BJ (cell line): ENCODE results near the gene REXO2. TPM values are rescaled to one million over a fixed set of nuclear protein-coding genes. Genes with fewer than 3 reads are reported as not detected.

Experiments used
- CTCF ChIA-PET: fragments of 350-600 bp; formaldehyde crosslinking; extraction: SDS; loops from one replicate; lab custom pipeline; 2021; ENCODE audit warnings: antibody characterized with exemption, inconsistent platforms; lab: Yijun Ruan, JAX
- POLR2A ChIA-PET: fragments of 300-600 bp; sonication (Branson Sonifier 250); formaldehyde crosslinking; extraction: SDS; loops from one replicate; lab custom pipeline; 2021; ENCODE audit warnings: antibody characterized with exemption; lab: Charles Lee
- DNase-seq: peaks from one replicate; pipeline ENCODE4 v3.0.0-alpha.2; 2011; ENCODE audit warnings: low read depth
- H3K27me3 ChIP-seq: 2 replicates; pipeline ENCODE4 v1.6.0; 2011; ENCODE audit warnings: low read length; ENCODE audit not compliant: control insufficient read depth, insufficient read depth
- H3K36me3 ChIP-seq: 2 replicates; pipeline ENCODE4 v1.5.1; 2011; ENCODE audit warnings: low read length; ENCODE audit not compliant: control insufficient read depth, insufficient read depth
- H3K4me3 ChIP-seq: 2 replicates; pipeline ENCODE4 v1.5.1; 2011; ENCODE audit warnings: low read depth, mild to moderate bottlenecking, control low read depth, low read length
- polyA plus RNA-seq: library from polyadenylated mRNA; depleted of rRNA; stranded (reverse); fragments of >200 nt; gene quantifications from 2 replicates; pipeline ENCODE4 v1.2.3, GENCODE V29; 2011
- TF ChIP-seq, protein P1 (sequence below): IDR thresholded peaks from 2 replicates; pipeline ENCODE4 v1.5.1; 2011; ENCODE audit warnings: low read depth, mild to moderate bottlenecking, control low read depth, inconsistent platforms, low read length, moderate library complexity; ENCODE audit not compliant: insufficient read depth

REXO2 gene
- polyA plus RNA-seq, 1 experiment = 266 TPM

DNA sequence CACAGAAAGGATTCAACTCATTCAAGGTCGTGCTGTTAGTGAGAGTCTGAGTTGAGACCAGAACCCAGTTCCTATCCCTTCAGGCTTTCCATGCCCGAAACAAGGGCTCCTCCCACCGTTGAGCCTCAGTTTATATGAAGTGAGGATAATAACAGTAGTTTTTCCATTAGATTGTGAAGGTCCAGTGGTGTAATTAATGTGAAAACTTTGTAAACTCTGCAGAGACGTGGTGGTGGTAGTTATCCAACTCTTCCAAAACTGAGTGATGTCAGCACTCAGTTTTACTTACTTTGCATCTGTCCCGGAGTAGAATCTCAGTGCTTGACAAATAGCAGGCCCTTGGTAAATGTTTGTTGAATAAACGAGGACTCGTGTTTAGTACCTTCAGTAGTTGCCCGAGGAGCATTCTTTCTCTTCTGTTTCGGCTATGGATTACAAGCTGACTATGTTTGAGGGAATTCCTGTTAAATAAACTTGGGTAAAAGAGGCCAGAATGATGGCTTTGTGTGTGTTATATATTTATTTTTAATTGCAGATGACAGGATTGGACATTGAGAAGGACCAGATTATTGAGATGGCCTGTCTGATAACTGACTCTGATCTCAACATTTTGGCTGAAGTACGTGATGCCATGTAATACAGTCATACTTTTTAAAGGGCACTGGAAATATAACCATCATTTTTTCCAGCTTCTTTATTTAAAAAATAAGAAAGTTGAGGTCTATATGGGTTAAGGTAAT, 1.0 kb downstream of the REXO2 start:
- POLR2A ChIA-PET = no interaction called here
- H3K4me3 ChIP-seq = peak overlapping the region; percentile 99
- CTCF ChIA-PET = interaction anchor here (0.6 kb wide), 1 partner anchor 35 kb away, joined by 3 read pairs; no protein-coding TSS in a partner anchor
- H3K36me3 ChIP-seq = no peaks in the 10 kb centered on the region
- no peaks in the 10 kb centered on the region for H3K27me3 ChIP-seq
- TF ChIP-seq, protein P1, sequence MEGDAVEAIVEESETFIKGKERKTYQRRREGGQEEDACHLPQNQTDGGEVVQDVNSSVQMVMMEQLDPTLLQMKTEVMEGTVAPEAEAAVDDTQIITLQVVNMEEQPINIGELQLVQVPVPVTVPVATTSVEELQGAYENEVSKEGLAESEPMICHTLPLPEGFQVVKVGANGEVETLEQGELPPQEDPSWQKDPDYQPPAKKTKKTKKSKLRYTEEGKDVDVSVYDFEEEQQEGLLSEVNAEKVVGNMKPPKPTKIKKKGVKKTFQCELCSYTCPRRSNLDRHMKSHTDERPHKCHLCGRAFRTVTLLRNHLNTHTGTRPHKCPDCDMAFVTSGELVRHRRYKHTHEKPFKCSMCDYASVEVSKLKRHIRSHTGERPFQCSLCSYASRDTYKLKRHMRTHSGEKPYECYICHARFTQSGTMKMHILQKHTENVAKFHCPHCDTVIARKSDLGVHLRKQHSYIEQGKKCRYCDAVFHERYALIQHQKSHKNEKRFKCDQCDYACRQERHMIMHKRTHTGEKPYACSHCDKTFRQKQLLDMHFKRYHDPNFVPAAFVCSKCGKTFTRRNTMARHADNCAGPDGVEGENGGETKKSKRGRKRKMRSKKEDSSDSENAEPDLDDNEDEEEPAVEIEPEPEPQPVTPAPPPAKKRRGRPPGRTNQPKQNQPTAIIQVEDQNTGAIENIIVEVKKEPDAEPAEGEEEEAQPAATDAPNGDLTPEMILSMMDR = no peak
- no peak for DNase-seq

DNA sequence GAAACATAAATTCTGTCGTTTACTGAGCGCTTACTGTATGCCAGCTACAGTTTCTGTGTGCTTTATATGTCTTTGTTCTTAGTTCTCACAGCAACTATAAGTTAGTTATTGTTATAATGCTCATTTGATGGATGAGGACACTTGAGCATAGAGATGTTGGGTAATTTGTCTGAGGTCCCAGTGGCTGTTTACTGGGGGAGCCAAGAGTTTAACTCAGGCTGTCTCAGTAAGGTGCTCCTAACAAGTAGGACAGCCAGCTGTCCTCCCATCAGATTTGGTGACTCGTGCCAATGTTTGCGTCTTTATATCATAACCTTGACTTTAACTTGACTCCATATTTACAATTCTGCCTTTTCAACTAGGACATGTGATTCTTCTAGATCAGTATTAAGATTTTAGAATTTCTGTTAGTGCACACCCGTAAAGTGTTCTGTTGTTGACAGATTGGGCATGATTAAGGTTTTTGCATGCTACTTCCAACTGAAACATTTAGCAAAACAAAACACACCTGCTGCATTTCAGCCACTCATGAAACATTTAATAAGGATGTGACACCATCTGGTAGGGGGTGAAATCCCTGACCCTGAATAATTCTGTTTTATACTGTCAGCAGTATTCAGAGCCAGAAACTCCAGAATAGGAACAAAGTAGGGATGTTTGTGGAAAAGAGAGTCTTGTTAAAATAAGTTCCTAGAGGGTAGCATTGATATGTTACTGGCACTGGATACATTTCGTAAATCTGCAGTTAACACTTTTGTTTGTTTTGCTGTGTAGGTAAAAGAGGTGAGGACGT, 1.9 kb downstream of the REXO2 start:
- H3K4me3 ChIP-seq = peak overlapping the region; percentile 99
- no peak for DNase-seq
- TF ChIP-seq, protein P1 = no peak
- H3K36me3 ChIP-seq = no peaks in the 10 kb centered on the region
- H3K27me3 ChIP-seq = no peaks in the 10 kb centered on the region
- ChIA-PET POLR2A (no interaction called here), CTCF (no interaction called here)

DNA sequence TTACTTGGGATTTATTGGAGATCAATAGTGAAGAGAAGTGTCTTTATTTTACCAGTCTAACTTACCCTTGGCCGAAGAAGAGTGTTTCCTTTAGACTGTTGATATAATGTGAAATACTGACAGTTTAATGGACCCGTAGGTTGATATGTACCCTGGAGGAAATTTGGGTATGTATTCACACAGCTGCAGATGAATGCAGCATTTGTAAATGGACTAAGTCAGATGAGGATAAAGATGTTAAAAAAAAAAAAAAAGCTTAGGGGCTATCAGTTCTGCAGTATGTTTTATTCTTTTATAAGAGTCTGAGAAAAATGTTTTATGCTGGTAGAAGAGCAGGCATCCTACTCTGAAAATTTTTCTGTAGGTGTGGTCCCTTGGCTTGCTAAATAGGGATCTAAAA, 2.7 kb downstream of the REXO2 start:
- TF ChIP-seq, protein P1 = no peak
- Histone ChIP-seq H3K27me3 (no peaks in the 10 kb centered on the region), H3K4me3 (no peak overlapping the region), H3K36me3 (peaks cover 2% of the 10 kb centered on the region; the same call in 1 of the 2 replicates)
- ChIA-PET POLR2A (no interaction called here), CTCF (interaction anchor here (0.5 to 1.7 kb wide), 2 partner anchors 102 to 105 kb away, joined by 3 to 6 read pairs; no protein-coding TSS in a partner anchor)
- no peak for DNase-seq

DNA sequence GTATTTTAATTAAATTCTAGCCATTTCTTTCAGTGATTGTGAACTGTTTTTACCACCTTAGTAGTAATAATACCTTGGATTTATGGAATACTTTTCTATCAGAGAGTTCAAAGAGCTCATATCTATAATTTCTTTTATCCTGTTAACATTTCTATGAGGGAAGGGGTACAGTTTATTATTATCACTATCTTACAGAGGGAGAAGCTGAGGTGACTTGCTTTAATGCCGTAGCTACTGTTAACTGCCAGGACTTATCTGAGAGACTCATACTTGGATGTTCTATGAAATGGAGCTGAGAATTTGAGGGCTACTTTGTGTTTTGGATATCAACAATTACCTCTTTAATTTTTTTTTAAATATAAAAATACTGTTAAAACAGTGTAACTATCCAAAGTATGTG, 3.3 kb downstream of the REXO2 start:
- Histone ChIP-seq H3K4me3 (no peak overlapping the region), H3K36me3 (peaks cover 2% of the 10 kb centered on the region; the same call in 1 of the 2 replicates), H3K27me3 (no peaks in the 10 kb centered on the region)
- TF ChIP-seq, protein P1 = no peak
- no peak for DNase-seq
- ChIA-PET POLR2A (interaction anchor here (0.6 kb wide), 1 partner anchor 928 kb away, joined by 3 read pairs; no protein-coding TSS in a partner anchor), CTCF (interaction anchor here (0.5 to 1.7 kb wide), 2 partner anchors 102 to 105 kb away, joined by 3 to 6 read pairs; no protein-coding TSS in a partner anchor)

DNA sequence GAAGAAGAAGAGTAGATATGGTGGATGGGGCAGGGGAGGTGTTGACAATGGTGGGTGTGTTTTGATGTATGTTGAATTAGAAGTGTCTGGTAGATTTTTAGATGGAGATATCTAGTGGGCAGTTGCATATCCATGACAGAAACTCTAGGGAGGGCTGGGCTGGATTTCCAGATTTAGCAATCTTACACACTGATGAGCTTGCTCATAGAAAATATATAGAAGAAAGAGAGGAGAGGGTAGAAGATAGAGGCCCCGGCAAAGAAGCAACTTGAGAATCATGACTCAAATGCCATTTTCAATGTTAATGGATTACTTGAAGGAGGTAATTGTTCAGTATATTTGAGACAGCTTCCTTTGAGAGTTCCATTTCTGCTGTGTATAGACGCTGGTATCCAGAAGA, 8.2 kb downstream of the REXO2 start:
- DNase-seq = peak; percentile 3
- H3K27me3 ChIP-seq = no peaks in the 10 kb centered on the region
- H3K36me3 ChIP-seq = peaks cover 7% of the 10 kb centered on the region
- H3K4me3 ChIP-seq = no peak overlapping the region
- CTCF ChIA-PET = interaction anchor here (0.6 kb wide), 1 partner anchor 167 kb away, joined by 3 read pairs; no protein-coding TSS in a partner anchor
- POLR2A ChIA-PET = no interaction called here
- TF ChIP-seq, protein P1 = no peak
